H9 (cell line): ENCODE measurements around the gene TMEM208. TPM values are rescaled to one million over a fixed set of nuclear protein-coding genes. Genes with fewer than 3 reads are reported as not detected.

Experiments used
- DNase-seq: peaks from one replicate; pipeline ENCODE4 v3.0.0-alpha.2; 2017
- H2AFZ ChIP-seq: one replicate; pipeline ENCODE4 v1.6.1; 2013; ENCODE audit warnings: mild to moderate bottlenecking, low read length, control low read depth, moderate library complexity
- H2AK5ac ChIP-seq: 2 replicates; pipeline ENCODE4 v1.6.1; 2013; ENCODE audit warnings: low read length, control low read depth, mixed read lengths; ENCODE audit not compliant: insufficient read length
- H2BK120ac ChIP-seq: one replicate; pipeline ENCODE4 v1.6.1; 2013; ENCODE audit warnings: low read depth, mild to moderate bottlenecking, low read length, control low read depth, inconsistent platforms; ENCODE audit not compliant: poor library complexity, severe bottlenecking
- H2BK12ac ChIP-seq: 2 replicates; pipeline ENCODE4 v1.6.1; 2013; ENCODE audit warnings: low read length, control low read depth, mixed read lengths, low read depth; ENCODE audit not compliant: insufficient read length
- H2BK15ac ChIP-seq: 2 replicates; pipeline ENCODE4 v1.6.1; 2013; ENCODE audit warnings: low read depth, low read length, control low read depth
- H2BK20ac ChIP-seq: one replicate; pipeline ENCODE4 v1.6.1; 2013; ENCODE audit warnings: low read depth, mild to moderate bottlenecking, low read length, control low read depth, inconsistent platforms; ENCODE audit not compliant: poor library complexity, severe bottlenecking
- H2BK5ac ChIP-seq: 2 replicates; pipeline ENCODE4 v1.6.1; 2013; ENCODE audit warnings: low read length, control low read depth, mixed read lengths; ENCODE audit not compliant: insufficient read length
- H3K14ac ChIP-seq: 2 replicates; pipeline ENCODE4 v1.6.1; 2013; ENCODE audit warnings: low read length, control low read depth; ENCODE audit not compliant: insufficient read depth
- H3K18ac ChIP-seq: 2 replicates; pipeline ENCODE4 v1.6.1; 2013; ENCODE audit warnings: low read depth, mild to moderate bottlenecking, mixed read lengths, low read length, control low read depth; ENCODE audit not compliant: insufficient read length
- H3K23ac ChIP-seq: 2 replicates; pipeline ENCODE4 v1.6.1; 2013; ENCODE audit warnings: low read length, control low read depth, mixed read lengths, low read depth; ENCODE audit not compliant: insufficient read length
- H3K23me2 ChIP-seq: 2 replicates; pipeline ENCODE4 v1.6.1; 2013; ENCODE audit warnings: low read depth, mild to moderate bottlenecking, mixed read lengths, low read length, control low read depth; ENCODE audit not compliant: insufficient read length, poor library complexity, severe bottlenecking
- H3K27ac ChIP-seq: 2 replicates; pipeline ENCODE4 v1.5.1; 2013; ENCODE audit warnings: low read length, control low read depth, mixed read lengths, low read depth; ENCODE audit not compliant: insufficient read length
- H3K27me3 ChIP-seq: 2 replicates; pipeline ENCODE4 v1.6.1; 2013; ENCODE audit warnings: low read length, control low read depth, inconsistent platforms; ENCODE audit not compliant: insufficient read depth
- H3K4ac ChIP-seq: 2 replicates; pipeline ENCODE4 v1.6.1; 2013; ENCODE audit warnings: low read depth, mild to moderate bottlenecking, control low read depth, inconsistent platforms, low read length, moderate library complexity
- H3K4me1 ChIP-seq: 2 replicates; pipeline ENCODE4 v1.6.1; 2013; ENCODE audit warnings: low read length, control low read depth, inconsistent platforms; ENCODE audit not compliant: insufficient read depth
- H3K4me2 ChIP-seq: 2 replicates; pipeline ENCODE4 v1.6.1; 2013; ENCODE audit warnings: low read length, control low read depth, mixed read lengths; ENCODE audit not compliant: insufficient read length, insufficient read depth
- H3K56ac ChIP-seq: 2 replicates; pipeline ENCODE4 v1.6.1; 2013; ENCODE audit warnings: low read depth, mild to moderate bottlenecking, mixed read lengths, low read length, control low read depth; ENCODE audit not compliant: insufficient read length
- H3K79me1 ChIP-seq: 2 replicates; pipeline ENCODE4 v1.6.1; 2013; ENCODE audit warnings: low read depth, mild to moderate bottlenecking, moderate library complexity, low read length, control low read depth, inconsistent platforms; ENCODE audit not compliant: insufficient read depth, poor library complexity, severe bottlenecking
- H3K79me2 ChIP-seq: 2 replicates; pipeline ENCODE4 v1.6.1; 2013; ENCODE audit warnings: low read length, control low read depth, inconsistent platforms; ENCODE audit not compliant: insufficient read depth
- H3K9ac ChIP-seq: 2 replicates; pipeline ENCODE4 v1.6.1; 2013; ENCODE audit warnings: low read length, control low read depth, mixed read lengths; ENCODE audit not compliant: insufficient read length; ENCODE audit errors: extremely low read depth
- H3K9me3 ChIP-seq: one replicate; pipeline ENCODE4 v1.6.1; 2013; ENCODE audit warnings: low read depth, low read length, inconsistent platforms; ENCODE audit not compliant: control insufficient read depth
- H3T11ph ChIP-seq: one replicate; pipeline ENCODE4 v1.6.1; 2013; ENCODE audit warnings: mild to moderate bottlenecking, low read length, control low read depth, inconsistent platforms
- H4K20me1 ChIP-seq: one replicate; pipeline ENCODE4 v1.6.1; 2013; ENCODE audit not compliant: control insufficient read depth, insufficient read length, insufficient read depth
- H4K5ac ChIP-seq: 2 replicates; pipeline ENCODE4 v1.6.1; 2013; ENCODE audit warnings: low read depth, mild to moderate bottlenecking, mixed read lengths, low read length, control low read depth; ENCODE audit not compliant: insufficient read length
- H4K8ac ChIP-seq: replicated peaks from 2 replicates; pipeline ENCODE4 v1.6.1; 2013; ENCODE audit warnings: low read length, control low read depth, mixed read lengths, low read depth; ENCODE audit not compliant: insufficient read length
- H4K91ac ChIP-seq: 2 replicates; pipeline ENCODE4 v1.6.1; 2013; ENCODE audit warnings: low read depth, mild to moderate bottlenecking, moderate library complexity, mixed read lengths, low read length, control low read depth; ENCODE audit not compliant: insufficient read length
- H3K27ac Mint-ChIP-seq, 3 experiments: 2 replicates in 2 of 3; 3 replicates in 1 of 3; pipeline ENCODE4 v1.8.0; 2020 to 2021; ENCODE audit warnings: mixed read lengths in 3 of 3, mild to moderate bottlenecking in 1 of 3, moderate library complexity in 1 of 3
- H3K27me3 Mint-ChIP-seq: 2 replicates; pipeline ENCODE4 v1.8.0; 2021; ENCODE audit warnings: low read depth, mild to moderate bottlenecking, moderate library complexity, mixed read lengths
- H3K36me3 Mint-ChIP-seq, 3 experiments: 2 replicates in 2 of 3; 3 replicates in 1 of 3; pipeline ENCODE4 v1.8.0; 2020 to 2021; ENCODE audit warnings: low read depth in 3 of 3, mixed read lengths in 3 of 3; ENCODE audit not compliant: insufficient read depth in 1 of 3
- H3K4me1 Mint-ChIP-seq, 2 experiments: 2 replicates each; pipeline ENCODE4 v1.8.0; 2020; ENCODE audit warnings: mixed read lengths in 2 of 2
- H3K4me3 Mint-ChIP-seq, 2 experiments: 2 replicates in 1 of 2; 3 replicates in 1 of 2; pipeline ENCODE4 v1.8.0; 2020 to 2021; ENCODE audit warnings: mild to moderate bottlenecking in 2 of 2, mixed read lengths in 2 of 2, moderate library complexity in 1 of 2
- H3K9me3 Mint-ChIP-seq, 2 experiments: 2 replicates in 1 of 2; 3 replicates in 1 of 2; pipeline ENCODE4 v1.8.0; 2020; ENCODE audit warnings: mild to moderate bottlenecking in 2 of 2, mixed read lengths in 2 of 2, moderate library complexity in 1 of 2
- CTCF ChIP-seq: fragments of 200-600 bp; sonication (generic); conservative IDR thresholded peaks from 3 replicates; pipeline ENCODE4 v1.8.0; 2021; ENCODE audit warnings: antibody characterized with exemption, mild to moderate bottlenecking
- WGBS: extraction: QIAGEN DNeasy Blood & Tissue Kit; methylation state at CpG from one replicate; pipeline ENCODE4 v1.1.7; 2013; ENCODE audit warnings: missing lambda C conversion rate, low lambda C conversion rate, mixed read lengths; ENCODE audit not compliant: insufficient read length; ENCODE audit errors: extremely low coverage; 5-methylcytosine and 5-hydroxymethylcytosine counted together
- total RNA-seq: library from RNA; stranded (reverse); gene quantifications from 2 replicates; pipeline ENCODE4 v1.2.1, GENCODE V29; 2021

TMEM208 gene
- total RNA-seq, 1 experiment from 2014 or later: 42.6 TPM

GRCh38 chr16:67206838-67207248, 20.1 kb upstream of the TMEM208 start:
- Histone ChIP-seq H4K20me1 (no peaks in the 10 kb centered on the region), H3T11ph (no peak overlapping the region), H3K9me3 (no peaks in the 10 kb centered on the region), H3K18ac (no peak overlapping the region), H2BK5ac (no peak overlapping the region), H3K4ac (no peak overlapping the region), H2BK12ac (no peak overlapping the region), H3K79me1 (no peaks in the 10 kb centered on the region), H2AK5ac (no peak overlapping the region), H3K56ac (no peak overlapping the region), H3K27me3 (no peaks in the 10 kb centered on the region; the same call in 1 of the 2 replicates), H3K27ac (no peak overlapping the region), H3K4me2 (no peak overlapping the region), H4K5ac (no peak overlapping the region), H3K4me1 (no peaks in the 10 kb centered on the region), H3K23me2 (no peaks in the 10 kb centered on the region), H3K79me2 (no peaks in the 10 kb centered on the region), H3K14ac (no peak overlapping the region), H4K8ac (no peak overlapping the region), H2AFZ (no peak overlapping the region), H2BK15ac (no peak overlapping the region; the same call in 1 of the 2 replicates), H3K9ac (no peak overlapping the region), H4K91ac (no peak overlapping the region), H2BK120ac (no peak overlapping the region), H2BK20ac (no peak overlapping the region), H3K23ac (no peak overlapping the region)
- H3K36me3 Mint-ChIP-seq: peaks cover 0 to 12% (median 0%) of the 10 kb centered on the region in 3 experiments; a peak in 2 of 7 replicates
- DNase-seq: no peak
- peak overlapping the region in 1 of 3 experiments; percentile 23; a peak in 1 of 7 replicates for H3K27ac Mint-ChIP-seq
- WGBS: no CpG with 5 or more reads among the region's 3 CpGs
- H3K9me3 Mint-ChIP-seq: no peaks in the 10 kb centered on the region
- peaks cover 12% of the 10 kb centered on the region for H3K27me3 Mint-ChIP-seq
- peaks cover 10 to 12% of the 10 kb centered on the region in 2 experiments; a peak in 3 of 4 replicates for H3K4me1 Mint-ChIP-seq
- H3K4me3 Mint-ChIP-seq: no peak overlapping the region
- no peak for TF ChIP-seq CTCF
